Heart left ventricle (tissue), 13 donors: ENCODE results near the gene RNFT2.

ENCODE experiments used
- CTCF ChIP-seq, 12 donors: fragments of 200-600 bp; sonication (generic) in 4 of 12; IDR thresholded peaks; one replicate each; pipeline versions ENCODE4 v1.5.0 to v1.8.0; 2018 to 2022; ENCODE audit warnings: antibody characterized with exemption in 12 of 12, mild to moderate bottlenecking in 5 of 12
- POLR2A ChIP-seq, 2 donors: fragments of 450-650 bp; IDR thresholded peaks; one replicate each; pipeline ENCODE4 v1.6.1; 2017; ENCODE audit warnings: antibody characterized with exemption in 2 of 2, mild to moderate bottlenecking in 2 of 2, moderate library complexity in 2 of 2
- donor health status: ischemic (EF 13 %, LVEDD 7.1; RV severe dilation, severe dysfunction).
- donor health status: DM: no; HTN: yes; CAD: no.
- donor health status: DM: no; HTN: no; CAD: no.
- donor health status: ischemic (EF 25% LVEDD 6.9; RV normal size, moderate dysfunction).
- donor health status: ischemic (EF 25% LVEDD 5.7; RV mildly dilated, moderate dysfunction).
- donor health status: ischemic (EF 35%, LVEDD 5.7; RV mildly dilated, moderate dysfunction).
- donor health status: nonischemic (EF 11% LVEDD 7.7; RV severe dilation, severe dysfunction).
- donor health status: DM: yes; HTN: yes; CAD: no.
- donor health status: PGD.
- donor health status: ischemic (EF 29% LVEDD 5.4; RV normal size, mild dysfunction).
- donor health status: nonischemic (EF 23%, LVEDD 6.1; RV moderate dilation, normal function).

- no peak for TF ChIP-seq CTCF (IDR thresholded peaks at IDR 0.05)
- no peak for TF ChIP-seq POLR2A (IDR thresholded peaks at IDR 0.05)
Measured at GRCh38 chr12:116692605-116693004, 45.5 kb upstream of the RNFT2 start.
